Limb (tissue), 2 donors: ENCODE measurements around the gene ABTB1.

Experiments
- DNase-seq, 2 donors: peaks; one replicate each; pipeline ENCODE4 v3.0.0-alpha.2; 2016; ENCODE audit errors: extremely low spot score in 2 of 2

ABTB1 gene

GRCh38 chr3:127686512-127686894 lies 13.8 kb downstream of the ABTB1 start:
- no peak for DNase-seq

DNA sequence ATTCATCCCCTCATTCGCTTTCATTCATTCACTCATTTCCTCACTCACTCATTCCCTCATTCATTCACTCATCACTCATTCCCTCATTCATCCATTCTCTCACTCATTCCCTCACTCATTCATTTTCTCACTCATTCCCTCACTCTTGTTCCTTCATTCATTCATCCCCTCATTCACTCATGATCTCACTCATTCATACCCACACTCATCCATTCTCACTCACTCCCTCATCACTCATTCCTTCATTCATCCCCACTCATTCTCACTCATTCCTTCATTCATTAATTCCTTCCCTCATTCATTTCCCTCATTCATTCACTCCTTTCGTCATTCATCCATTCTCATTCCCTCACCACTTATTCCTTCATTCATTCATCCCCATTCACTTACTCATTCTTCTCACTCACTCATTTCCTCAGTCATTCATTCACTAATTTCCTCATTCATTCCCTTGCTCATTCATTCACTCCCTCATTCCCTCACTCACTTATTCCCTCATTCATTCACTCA lies 14.5 kb downstream of the ABTB1 start:
- no peak for DNase-seq

- DNase-seq: no peak
These were observed 15.3 kb downstream of the ABTB1 start for GRCh38 chr3:127688022-127688415.

DNA sequence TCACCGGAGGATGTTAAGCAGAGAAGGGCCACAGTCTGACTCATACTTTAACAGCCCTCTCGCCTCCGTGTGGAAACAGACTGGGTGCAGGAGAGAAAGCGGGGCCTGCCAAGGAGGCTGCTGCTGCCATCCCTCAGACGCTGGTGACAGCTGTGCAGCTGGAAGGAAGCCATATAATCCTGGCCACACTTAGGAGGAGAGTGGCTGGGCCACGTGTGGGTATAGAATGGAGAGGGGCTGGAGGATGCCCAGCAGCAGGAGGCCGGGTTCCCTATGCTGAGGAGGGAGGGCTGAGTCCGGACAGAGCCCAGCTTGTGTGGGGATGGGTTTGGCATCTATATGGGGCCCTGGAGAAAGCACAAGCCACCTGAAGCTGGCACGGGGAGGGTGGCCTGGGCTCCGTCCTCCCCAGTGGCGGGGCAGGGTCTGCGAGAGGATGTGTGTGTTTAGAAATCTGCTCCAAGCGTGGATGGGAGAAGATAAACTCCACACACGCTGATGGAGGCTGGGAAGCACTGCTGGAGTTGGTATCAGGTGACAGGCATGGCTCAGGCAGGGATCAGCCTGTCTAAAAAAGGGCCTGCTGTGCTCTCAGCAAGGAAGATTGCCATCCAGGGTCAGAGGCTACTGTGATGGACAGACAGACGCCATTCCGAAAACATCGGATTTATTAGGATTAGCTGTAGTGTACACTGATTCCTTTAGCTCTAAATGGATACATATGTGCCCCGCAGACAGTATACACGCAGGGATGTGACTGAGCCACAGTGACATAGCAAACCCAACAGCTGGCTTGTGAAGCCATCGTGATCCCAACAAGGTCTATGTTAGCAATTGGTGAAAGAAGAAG lies 15.9 kb downstream of the ABTB1 start:
- peak in 1 of 2 donors; percentile 73 for DNase-seq

DNA sequence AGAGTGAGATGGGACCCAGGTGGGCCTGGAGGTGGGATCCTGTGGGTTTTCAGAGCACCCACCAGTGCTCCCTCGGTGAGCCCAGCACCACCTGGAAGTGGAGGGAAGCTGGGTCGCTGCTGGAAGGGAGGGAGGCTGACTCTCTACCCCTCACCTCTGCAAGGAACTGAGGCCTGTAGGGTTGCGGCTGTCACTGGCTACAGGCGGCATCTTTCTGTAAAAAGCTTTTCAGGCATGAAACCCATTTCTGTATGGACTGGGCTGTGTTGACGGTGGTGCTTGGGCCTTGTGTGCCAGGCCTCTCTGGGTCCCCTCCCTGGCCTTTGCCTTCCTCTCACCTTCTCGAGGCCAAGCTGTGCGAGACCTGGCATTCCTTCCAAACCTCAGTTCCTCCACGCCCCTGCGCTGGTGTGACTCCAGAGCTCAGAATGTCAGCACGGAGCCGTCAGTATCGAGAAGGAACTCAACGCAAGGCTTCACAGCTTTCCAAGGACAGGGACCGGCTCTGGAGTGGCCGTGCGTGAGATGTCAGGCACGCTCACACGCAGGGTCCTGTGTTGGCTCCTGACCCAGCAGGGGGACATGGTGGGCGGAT lies 16.6 kb downstream of the ABTB1 start:
- DNase-seq: no peak

GRCh38 chr3:127690106-127690505 lies 17.4 kb downstream of the ABTB1 start:
- DNase-seq: no peak

GRCh38 chr3:127690823-127691452 lies 18.2 kb downstream of the ABTB1 start:
- no peak for DNase-seq

GRCh38 chr3:127691489-127691888 lies 18.7 kb downstream of the ABTB1 start:
- no peak for DNase-seq

GRCh38 chr3:127691974-127692373 lies 19.2 kb downstream of the ABTB1 start:
- DNase-seq: no peak

DNA sequence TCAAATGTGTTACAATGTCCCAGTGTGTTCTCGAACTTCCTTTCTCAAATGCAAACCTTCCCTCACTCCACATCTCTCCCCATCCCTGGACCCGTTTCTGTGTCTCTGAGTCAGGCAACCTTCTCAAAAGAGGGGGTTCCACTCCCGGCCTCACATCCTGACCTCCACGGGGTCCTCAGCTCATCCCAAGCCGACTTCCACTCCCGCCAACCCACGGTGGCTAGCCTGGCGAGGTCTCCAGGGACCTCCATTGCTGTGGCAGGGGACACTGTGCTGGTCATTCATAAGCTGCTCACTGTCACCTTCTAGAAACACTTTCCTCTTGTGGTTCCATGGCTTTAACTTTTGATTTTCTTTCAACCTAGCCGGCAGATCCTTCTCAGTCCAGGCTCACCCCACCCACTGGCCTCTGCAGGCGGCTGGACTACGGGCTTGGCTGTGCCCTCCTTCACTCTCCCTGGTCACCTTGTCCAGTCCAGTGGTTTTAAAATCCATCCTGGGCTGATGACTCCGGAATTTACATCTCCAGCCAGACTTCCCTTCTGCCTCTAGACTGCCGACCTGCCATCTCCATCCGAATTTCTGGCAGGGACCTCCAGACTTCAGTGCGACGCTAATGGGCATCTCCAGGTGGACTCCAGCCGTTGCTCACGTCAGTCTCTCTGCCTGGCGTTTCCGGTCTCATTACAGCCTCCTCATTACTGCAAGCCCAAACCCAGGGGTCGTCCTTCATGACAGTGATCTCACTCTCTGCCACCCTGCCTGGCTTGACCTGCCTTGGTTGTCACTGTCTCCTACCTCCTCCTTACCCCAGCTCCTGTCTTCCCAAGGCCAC lies 20.0 kb downstream of the ABTB1 start:
- DNase-seq: no peak

- DNase-seq: no peak
These were observed 20.6 kb downstream of the ABTB1 start for GRCh38 chr3:127693336-127693843.

GRCh38 chr3:127694467-127695215 lies 21.9 kb downstream of the ABTB1 start:
- DNase-seq: no peak

DNA sequence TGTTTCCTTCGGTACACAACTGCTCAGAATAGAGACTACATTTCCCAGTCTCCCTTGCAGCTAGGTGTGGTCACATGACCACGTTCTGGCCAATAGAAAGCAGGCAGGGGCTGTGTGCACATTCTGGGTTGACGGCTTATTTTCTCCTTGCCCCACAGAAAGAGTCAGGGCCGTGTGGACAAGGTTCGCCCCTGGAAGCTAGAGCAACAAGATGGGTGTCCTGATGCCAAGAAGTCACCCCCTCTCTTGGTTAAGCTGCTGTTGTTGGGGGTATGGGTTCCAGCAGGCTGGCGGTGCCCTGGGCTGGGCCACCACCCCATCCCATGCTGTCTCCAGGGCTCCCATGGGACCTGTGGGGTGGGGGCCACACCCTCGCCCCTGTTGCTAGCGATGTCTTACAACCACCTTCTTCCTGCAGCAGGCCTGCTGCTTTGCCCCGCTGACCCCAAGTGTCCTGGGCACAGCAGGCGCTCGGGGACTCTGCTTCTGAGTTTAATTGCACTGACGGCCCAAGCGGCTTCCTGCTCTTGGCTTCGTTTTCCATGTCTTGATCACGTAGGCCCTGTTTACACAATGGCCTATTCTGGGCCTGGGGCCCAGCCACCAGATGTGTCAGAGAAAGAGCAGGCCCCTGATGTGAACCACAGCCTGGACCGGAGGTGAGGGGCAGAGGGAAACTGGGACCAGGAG lies 24.9 kb downstream of the ABTB1 start:
- peak; percentile 83 to 84 for DNase-seq

DNA sequence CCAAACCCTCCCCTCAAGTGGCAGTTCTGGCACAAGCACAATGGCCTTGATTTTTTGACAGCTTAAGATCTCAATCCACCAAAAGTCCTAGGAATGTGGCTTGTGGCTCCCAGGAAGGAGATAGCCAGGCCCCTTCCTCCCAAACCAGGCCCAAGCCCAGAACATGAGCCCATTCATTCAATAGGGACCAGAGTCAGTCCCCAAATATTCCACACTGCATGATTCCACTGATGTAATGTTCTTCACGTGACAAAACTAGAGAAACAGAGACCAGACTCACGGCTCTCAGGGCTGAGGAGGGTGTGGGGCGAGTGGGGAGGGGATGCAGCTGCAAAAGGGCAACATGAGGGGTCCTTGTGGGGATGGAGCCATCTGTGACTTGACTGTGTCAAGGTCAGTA lies 25.5 kb downstream of the ABTB1 start:
- DNase-seq: no peak

DNA sequence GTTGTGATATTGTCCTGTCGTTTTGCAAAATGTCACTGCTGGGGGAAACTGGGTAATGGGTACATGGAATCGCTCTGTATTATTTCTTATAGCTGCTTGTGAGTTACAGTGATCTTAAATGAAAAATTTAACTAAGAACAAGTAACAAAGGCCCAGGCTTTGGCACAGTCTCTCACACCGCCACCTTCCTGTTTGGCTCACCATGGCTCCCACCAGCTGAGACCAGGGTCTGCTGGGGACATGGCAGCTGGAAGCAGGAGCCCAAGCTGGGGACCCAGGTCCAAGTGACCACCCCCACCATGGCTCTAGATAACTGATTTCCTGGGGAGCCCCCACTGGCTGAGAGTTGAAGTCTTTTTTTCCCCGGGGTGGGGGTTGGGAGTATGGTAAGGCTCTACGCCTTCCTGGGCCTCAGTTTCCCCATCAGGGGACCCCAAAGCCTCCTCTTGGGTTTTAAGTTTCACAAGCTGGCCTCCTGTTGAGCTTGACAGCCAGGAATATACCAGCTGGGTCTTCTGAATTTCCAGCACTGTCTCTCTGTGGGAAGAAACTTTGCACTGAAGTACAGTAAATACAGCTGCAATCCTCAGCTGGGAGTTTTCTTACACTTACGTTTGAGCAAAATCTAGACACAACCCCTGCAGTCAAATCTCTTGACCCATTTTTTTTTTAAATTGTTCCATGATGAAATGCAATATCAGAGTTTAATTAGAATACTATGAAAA lies 26.1 kb downstream of the ABTB1 start:
- DNase-seq: no peak

DNA sequence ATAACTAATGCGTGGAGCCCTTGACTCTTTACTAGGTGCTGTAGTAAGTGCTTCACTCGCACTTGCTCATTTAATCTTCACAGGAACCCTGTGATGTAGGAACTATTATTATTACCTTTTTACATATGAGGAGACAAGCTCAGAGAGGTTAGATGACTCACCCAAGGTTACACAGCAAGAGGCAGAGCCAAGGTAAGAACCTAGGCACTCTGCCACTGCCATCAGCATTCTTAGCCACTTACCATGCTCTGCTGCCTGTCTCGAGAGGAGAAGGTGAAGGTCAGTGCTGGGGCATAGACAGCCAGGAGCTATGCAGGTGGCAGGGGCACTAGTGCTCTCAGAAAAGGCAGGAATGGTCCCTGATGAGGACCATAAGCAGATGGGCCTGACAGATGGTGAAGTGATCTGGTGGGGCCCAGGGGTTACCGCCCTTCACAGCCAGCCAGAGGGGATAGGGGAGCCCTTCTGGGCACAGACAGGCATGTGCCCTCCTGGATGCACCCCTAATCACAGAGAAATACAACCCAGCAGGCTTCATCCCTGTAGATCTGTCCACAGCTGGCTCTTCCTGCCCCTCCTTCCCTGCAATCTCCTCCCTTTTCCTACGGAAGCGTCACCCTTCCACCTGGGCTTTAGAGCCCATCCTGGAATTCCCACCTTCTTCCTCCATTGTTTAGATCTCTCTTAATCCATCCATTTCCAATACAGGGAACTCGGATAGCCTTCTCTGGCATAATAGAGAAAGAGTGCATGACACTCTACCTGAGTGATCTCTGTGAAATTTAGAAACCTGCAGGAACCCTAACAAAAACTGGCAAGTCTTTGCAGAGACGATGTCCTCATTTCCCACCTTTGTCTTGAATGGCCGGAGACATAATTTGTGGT lies 26.9 kb downstream of the ABTB1 start:
- DNase-seq: no peak

- no peak for DNase-seq
These were observed 27.7 kb downstream of the ABTB1 start for GRCh38 chr3:127700406-127700805.

DNA sequence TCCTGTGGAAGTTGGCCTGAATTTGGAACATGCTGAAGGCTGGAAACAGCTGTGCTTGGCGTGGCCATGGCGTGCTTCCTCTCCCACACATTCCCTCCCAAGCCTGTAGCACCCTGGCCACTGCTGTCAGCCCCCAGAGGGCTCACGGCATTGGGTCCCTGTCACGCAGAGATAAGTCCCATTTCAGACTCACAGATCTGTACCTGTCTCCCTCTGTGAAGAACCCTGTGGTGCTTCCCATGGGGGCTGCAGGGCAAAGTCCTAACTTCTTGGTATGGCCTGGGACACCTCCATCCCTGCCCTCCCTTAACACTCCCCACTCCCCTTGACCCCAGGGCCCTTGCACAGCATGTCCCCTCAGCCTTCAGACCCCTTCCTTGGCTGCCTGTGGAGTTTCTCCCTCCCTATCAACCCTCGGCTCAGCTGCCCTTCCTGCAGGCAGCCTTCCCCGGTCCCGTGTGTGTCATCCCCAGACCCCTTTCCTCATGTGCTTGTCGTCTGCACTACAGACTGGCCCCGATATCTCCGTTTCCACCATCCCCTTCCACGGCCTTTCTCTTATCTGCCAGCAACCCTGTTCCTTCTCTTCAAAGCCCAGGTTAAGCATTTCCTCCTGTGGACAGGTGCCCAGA lies 28.6 kb downstream of the ABTB1 start:
- no peak for DNase-seq
